Esophagus (tissue), 2 donors: Measurements from ENCODE around the gene HHEX. TPM values are rescaled to one million over a fixed set of nuclear protein-coding genes. Genes with fewer than 3 reads are reported as not detected.

ENCODE experiments used
- H3K27ac ChIP-seq, 2 donors: one replicate each; pipeline ENCODE4 v1.5.1; 2013; ENCODE audit warnings: low read depth in 2 of 2, mild to moderate bottlenecking in 2 of 2, inconsistent platforms in 1 of 2, low read length in 1 of 2, moderate library complexity in 1 of 2
- H3K27me3 ChIP-seq, 2 donors: one replicate each; pipeline ENCODE4 v1.6.1; 2013; ENCODE audit warnings: low read length in 2 of 2, control low read depth in 1 of 2, mild to moderate bottlenecking in 1 of 2; ENCODE audit not compliant: insufficient read depth in 2 of 2, control insufficient read depth in 1 of 2
- H3K36me3 ChIP-seq, 2 donors: one replicate each; pipeline ENCODE4 v1.6.1; 2013; ENCODE audit warnings: low read length in 1 of 2; ENCODE audit not compliant: control insufficient read depth in 2 of 2, insufficient read depth in 2 of 2
- H3K4me1 ChIP-seq, 2 donors: one replicate each; pipeline ENCODE4 v1.6.1; 2013; ENCODE audit warnings: low read length in 1 of 2; ENCODE audit not compliant: control insufficient read depth in 2 of 2, insufficient read depth in 2 of 2
- H3K4me3 ChIP-seq, 2 donors: one replicate each; pipeline ENCODE4 v1.5.1; 2013; ENCODE audit warnings: low read length in 2 of 2, mild to moderate bottlenecking in 2 of 2, low read depth in 1 of 2, moderate library complexity in 1 of 2
- H3K9me3 ChIP-seq, 2 donors: one replicate each; pipeline ENCODE4 v1.6.1; 2013; ENCODE audit warnings: mild to moderate bottlenecking in 2 of 2, low read depth in 1 of 2, low read length in 1 of 2, moderate library complexity in 1 of 2; ENCODE audit not compliant: control insufficient read depth in 2 of 2, insufficient read depth in 1 of 2
- WGBS, 2 donors: extraction: QIAGEN DNeasy Blood & Tissue Kit; methylation state at CpG; one replicate each; pipeline ENCODE4 v1.1.7; 2013; 5-methylcytosine and 5-hydroxymethylcytosine counted together
- polyA plus RNA-seq, 2 donors: library from polyadenylated mRNA; stranded (reverse); fragments of 200-250 nt; gene quantifications; one replicate each; pipeline ENCODE4 v1.2.3, GENCODE V29; 2013
- donor health status: healthy with polysubstance abuse.
- donor health status: Bipolar disorder and iron deficiency.

HHEX gene
- polyA plus RNA-seq, 2 donors, result 2.1 to 3.4 TPM

DNA sequence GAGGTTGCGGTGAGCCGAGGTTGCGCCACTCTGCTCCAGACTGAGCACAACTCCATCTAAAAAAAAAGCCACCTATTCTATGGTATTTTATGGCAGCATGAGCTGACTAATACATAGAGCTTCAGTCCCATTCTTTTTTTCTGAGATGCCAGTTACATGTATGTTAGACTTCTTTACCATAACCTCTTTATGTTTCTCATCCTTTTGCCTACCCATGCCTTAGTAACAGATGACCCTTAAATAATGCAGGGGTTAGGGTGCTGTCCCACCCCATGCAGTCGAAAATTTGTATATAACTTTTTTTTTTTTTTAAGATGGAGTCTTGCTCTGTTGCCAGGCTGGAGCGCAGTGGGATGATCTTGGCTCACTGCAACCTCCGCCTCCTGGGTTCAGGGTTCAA, 22.7 kb upstream of the HHEX start:
- H3K27ac ChIP-seq, result no peak overlapping the region
- no peak overlapping the region for H3K4me3 ChIP-seq
- H3K4me1 ChIP-seq, result no peaks in the 10 kb centered on the region
- no peaks in the 10 kb centered on the region for H3K27me3 ChIP-seq
- 93 to 98% methylated on average over 6 of the region's 6 CpGs for WGBS, 2 donors
- no peaks in the 10 kb centered on the region for H3K36me3 ChIP-seq
- peaks cover 0 to 2% of the 10 kb centered on the region in 2 donors for H3K9me3 ChIP-seq

DNA sequence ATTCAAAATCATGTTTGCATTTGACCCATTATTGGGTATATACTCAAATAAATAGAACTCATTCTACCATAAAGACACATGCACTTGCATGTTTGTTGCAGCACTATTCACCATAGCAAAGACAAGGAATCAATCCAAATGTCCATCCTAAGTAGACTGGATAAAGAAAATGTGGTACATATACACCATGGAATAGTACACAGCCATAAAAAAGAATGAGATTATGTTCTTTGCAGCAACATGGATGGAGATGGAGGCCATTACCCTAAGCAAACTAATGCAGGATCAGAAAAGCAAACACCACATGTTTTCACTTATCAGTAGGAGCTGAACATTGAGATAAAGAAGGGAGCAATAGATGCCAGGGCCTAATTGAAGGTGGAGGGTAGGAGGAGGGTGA, 12.0 kb upstream of the HHEX start:
- Histone ChIP-seq H3K4me3 (no peak overlapping the region), H3K36me3 (no peaks in the 10 kb centered on the region), H3K9me3 (no peaks in the 10 kb centered on the region), H3K27me3 (no peaks in the 10 kb centered on the region), H3K4me1 (no peaks in the 10 kb centered on the region), H3K27ac (no peak overlapping the region)

GRCh38 chr10:92678206-92678605, 11.5 kb upstream of the HHEX start:
- no peak overlapping the region for H3K4me3 ChIP-seq
- no peaks in the 10 kb centered on the region for H3K36me3 ChIP-seq
- H3K4me1 ChIP-seq, result no peaks in the 10 kb centered on the region
- H3K27me3 ChIP-seq, result no peaks in the 10 kb centered on the region
- H3K27ac ChIP-seq, result no peak overlapping the region
- WGBS, 2 donors, result 87 to 93% methylated on average over 5 of the region's 5 CpGs
- H3K9me3 ChIP-seq, result no peaks in the 10 kb centered on the region

- 84 to 88% methylated on average over 2 of the region's 2 CpGs for WGBS, 2 donors
Measured at GRCh38 chr10:92681306-92681834, 8.4 kb upstream of the HHEX start.

DNA sequence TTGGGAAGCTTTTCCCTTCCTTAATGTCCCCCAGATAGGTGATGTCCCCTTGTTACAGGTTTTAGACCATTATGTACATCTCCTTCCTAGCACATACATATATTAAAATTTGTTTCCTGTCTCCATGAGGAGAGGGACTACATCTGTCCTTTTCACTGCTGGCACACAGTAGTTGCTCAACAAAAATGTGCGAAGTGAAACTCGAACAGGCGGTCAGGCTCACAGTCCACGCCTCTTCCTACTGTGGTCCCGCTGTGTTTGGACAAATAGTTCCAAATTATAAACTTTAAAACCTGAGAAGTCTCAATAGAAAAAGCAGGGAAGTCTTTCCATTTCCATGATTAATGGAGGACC, 1.2 kb upstream of the HHEX start:
- Histone ChIP-seq H3K4me1 (peaks cover 0 to 10% of the 10 kb centered on the region in 2 donors), H3K4me3 (peak overlapping the region in 1 of 2 donors; percentile 69), H3K9me3 (peaks cover 0 to 2% of the 10 kb centered on the region in 2 donors), H3K27ac (no peak overlapping the region), H3K27me3 (no peaks in the 10 kb centered on the region), H3K36me3 (no peaks in the 10 kb centered on the region)
- WGBS, 2 donors, result 56 to 65% methylated on average over 5 of the region's 5 CpGs

More at GRCh38 chr10:92681306-92681834, 8.4 kb upstream of the HHEX start:
- no peaks in the 10 kb centered on the region for H3K27me3 ChIP-seq
- H3K9me3 ChIP-seq, result no peaks in the 10 kb centered on the region
- no peak overlapping the region for H3K27ac ChIP-seq
- no peaks in the 10 kb centered on the region for H3K36me3 ChIP-seq
- no peaks in the 10 kb centered on the region for H3K4me1 ChIP-seq
- H3K4me3 ChIP-seq, result no peak overlapping the region

GRCh38 chr10:92688927-92689662, 660 bp upstream of the HHEX start:
- Histone ChIP-seq H3K4me3 (peak overlapping the region; percentile 56 to 69), H3K4me1 (peaks cover 0 to 10% of the 10 kb centered on the region in 2 donors), H3K9me3 (peaks cover 0 to 2% of the 10 kb centered on the region in 2 donors), H3K36me3 (no peaks in the 10 kb centered on the region), H3K27me3 (no peaks in the 10 kb centered on the region), H3K27ac (peak overlapping the region; percentile 13 to 85)
- WGBS, 2 donors, result 2 to 3% methylated on average over 63 of the region's 63 CpGs

DNA sequence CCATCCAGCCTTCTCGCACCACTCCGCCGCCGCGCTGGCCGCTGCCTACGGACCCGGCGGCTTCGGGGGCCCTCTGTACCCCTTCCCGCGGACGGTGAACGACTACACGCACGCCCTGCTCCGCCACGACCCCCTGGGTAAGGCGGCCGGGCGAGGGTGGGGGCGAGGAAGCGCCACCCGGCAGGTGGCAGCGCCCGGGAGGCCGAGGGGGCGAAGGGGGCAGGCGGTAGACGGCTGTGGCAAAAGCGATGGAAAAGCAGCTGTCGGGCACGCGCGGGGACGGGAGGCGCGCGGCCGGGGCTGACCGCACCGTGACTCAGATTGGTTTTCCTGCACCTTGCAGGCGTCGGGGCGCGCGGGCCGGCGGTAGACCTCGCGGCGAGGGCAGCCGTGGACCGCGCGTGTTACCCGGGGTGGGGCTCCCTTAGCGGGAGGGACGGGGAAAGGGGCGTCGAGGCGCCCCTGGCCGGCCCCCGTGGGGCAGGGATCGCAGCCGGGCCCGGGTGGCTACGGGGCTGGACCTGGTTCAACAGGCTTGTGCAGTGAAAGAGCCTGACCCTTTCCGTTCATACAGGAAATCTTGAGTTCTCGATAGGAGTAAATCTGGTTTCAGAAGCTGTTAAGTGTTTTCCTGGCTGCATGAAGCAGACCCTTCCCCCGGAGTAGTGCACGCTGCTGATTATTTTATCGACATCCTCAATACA, 608 bp downstream of the HHEX start:
- peaks cover 0 to 10% of the 10 kb centered on the region in 2 donors for H3K4me1 ChIP-seq
- peak overlapping the region; percentile 63 to 69 for H3K4me3 ChIP-seq
- peaks cover 0 to 2% of the 10 kb centered on the region in 2 donors for H3K9me3 ChIP-seq
- no peaks in the 10 kb centered on the region for H3K27me3 ChIP-seq
- H3K27ac ChIP-seq, result peak overlapping the region; percentile 85
- no peaks in the 10 kb centered on the region for H3K36me3 ChIP-seq
- WGBS, 2 donors, result 2 to 7% methylated on average over 54 to 73 of the region's 73 CpGs

GRCh38 chr10:92690915-92691590, 1.3 kb downstream of the HHEX start:
- Histone ChIP-seq H3K4me3 (peak overlapping the region in 1 of 2 donors; percentile 69), H3K27me3 (peaks cover 0 to under 1% of the 10 kb centered on the region in 2 donors)
- 53 to 66% methylated on average over 30 of the region's 30 CpGs for WGBS, 2 donors

GRCh38 chr10:92691591-92692079, 1.9 kb downstream of the HHEX start:
- Histone ChIP-seq H3K36me3 (no peaks in the 10 kb centered on the region), H3K27me3 (peaks cover 0 to 4% of the 10 kb centered on the region in 2 donors), H3K9me3 (peaks cover 0 to 2% of the 10 kb centered on the region in 2 donors), H3K4me3 (no peak overlapping the region), H3K4me1 (peaks cover 0 to 10% of the 10 kb centered on the region in 2 donors), H3K27ac (peak overlapping the region; percentile 6 to 40)
- 51 to 58% methylated on average over 35 of the region's 35 CpGs for WGBS, 2 donors

More at GRCh38 chr10:92690915-92691590, 1.3 kb downstream of the HHEX start:
- Histone ChIP-seq H3K27ac (peak overlapping the region; percentile 2 to 40), H3K36me3 (no peaks in the 10 kb centered on the region), H3K4me1 (peaks cover 0 to 10% of the 10 kb centered on the region in 2 donors), H3K9me3 (peaks cover 0 to 2% of the 10 kb centered on the region in 2 donors)
